Suprapubic skin (tissue), 4 donors: ENCODE data around the gene REPS2. TPM values are rescaled to one million over a fixed set of nuclear protein-coding genes. Genes with fewer than 3 reads are reported as not detected.

ENCODE experiments used
- DNase-seq, 2 donors: peaks; one replicate each; pipeline ENCODE4 v3.0.0-alpha.2; 2019; ENCODE audit warnings: low spot score in 2 of 2
- H3K27ac ChIP-seq: fragments of 200-600 bp; sonication (generic); one replicate; pipeline ENCODE4 v1.5.1; 2019
- H3K27me3 ChIP-seq: fragments of 200-600 bp; sonication (generic); one replicate; pipeline ENCODE4 v1.5.1; 2019
- H3K36me3 ChIP-seq: fragments of 200-600 bp; sonication (generic); one replicate; pipeline ENCODE4 v1.5.1; 2019
- H3K4me1 ChIP-seq: fragments of 200-600 bp; sonication (generic); one replicate; pipeline ENCODE4 v1.5.1; 2019
- H3K4me3 ChIP-seq: fragments of 200-600 bp; sonication (generic); one replicate; pipeline ENCODE4 v1.5.1; 2019; ENCODE audit warnings: mild to moderate bottlenecking
- H3K9me3 ChIP-seq: fragments of 200-600 bp; sonication (generic); one replicate; pipeline ENCODE4 v1.5.1; 2019
- EP300 ChIP-seq: sonication (generic); formaldehyde crosslinking; IDR thresholded peaks from one replicate; pipeline ENCODE4 v1.6.1; 2017; ENCODE audit warnings: antibody characterized with exemption
- POLR2A ChIP-seq, 2 donors: fragments of 450-650 bp; IDR thresholded peaks; one replicate each; pipeline ENCODE4 v1.6.1; 2017; ENCODE audit warnings: antibody characterized with exemption in 2 of 2, mild to moderate bottlenecking in 2 of 2, moderate library complexity in 2 of 2
- POLR2AphosphoS5 ChIP-seq, 3 donors: sonication (generic); formaldehyde crosslinking; IDR thresholded peaks; one replicate each; pipeline ENCODE4 v1.6.1; 2017; ENCODE audit warnings: antibody characterized with exemption in 3 of 3
- WGBS: methylation state at CpG from one replicate; pipeline ENCODE4 v1.1.5; 2018; 5-methylcytosine and 5-hydroxymethylcytosine counted together
- total RNA-seq, 4 donors: library from RNA; depleted of rRNA; stranded (reverse); fragments of >200 nt; gene quantifications; one replicate each; pipeline ENCODE4 v1.1.0, GENCODE V29; 2016
- TF ChIP-seq, protein P1 (sequence below), 2 donors: fragments of 200-600 bp in 1 of 2; fragments of 450-650 bp in 1 of 2; sonication (generic) in 1 of 2; IDR thresholded peaks; one replicate each; pipeline ENCODE4 v1.5.1; 2016 to 2019; ENCODE audit warnings: antibody characterized with exemption in 2 of 2, mild to moderate bottlenecking in 1 of 2, moderate library complexity in 1 of 2

Gene REPS2
- total RNA-seq, 4 donors from 2014 or later: 6.2 to 10.9 (median 8.6) TPM

DNA sequence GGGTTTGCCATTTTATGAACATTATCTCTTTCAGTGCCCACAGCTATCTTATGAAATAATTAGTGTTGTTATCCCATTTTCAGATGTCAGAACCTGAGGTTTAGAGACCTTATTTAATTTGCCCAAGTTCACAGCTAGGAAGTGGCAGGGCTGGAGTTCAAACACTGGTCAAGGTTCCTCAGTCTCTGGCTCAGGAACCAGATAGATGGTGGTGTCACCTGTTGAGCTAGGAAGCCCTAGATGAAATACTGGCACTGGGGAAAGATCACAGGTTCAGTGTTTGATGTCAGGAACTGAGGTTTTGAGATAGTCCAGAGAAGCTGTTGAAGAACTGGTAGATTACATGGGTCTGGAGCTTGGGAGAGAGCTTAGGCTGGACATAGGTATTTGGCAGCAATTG, 85.4 kb downstream of the REPS2 start:
- Histone ChIP-seq H3K27ac (peak overlapping the region; percentile 34), H3K36me3 (no peaks in the 10 kb centered on the region)

DNA sequence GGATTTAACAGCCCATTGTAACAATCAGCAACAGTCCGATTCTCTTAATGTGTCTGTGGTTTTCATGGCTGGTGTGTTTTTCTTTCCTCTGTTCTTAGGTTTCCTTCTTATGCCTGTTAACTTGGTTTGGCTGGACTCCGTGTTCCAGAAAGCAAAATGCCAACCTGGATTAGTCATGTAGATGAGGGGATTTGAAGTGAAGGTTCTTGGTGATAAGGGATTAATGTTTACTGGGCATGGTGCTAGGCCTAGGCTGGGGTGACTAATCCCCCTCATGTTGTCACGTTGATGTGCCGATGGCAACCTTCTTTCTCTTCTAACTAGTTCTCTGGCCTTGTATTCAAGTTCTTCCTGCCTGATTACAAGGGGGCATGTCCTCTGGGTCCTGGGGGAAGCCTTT, 85.9 kb downstream of the REPS2 start:
- DNase-seq: no peak
- Histone ChIP-seq H3K4me1 (no peaks in the 10 kb centered on the region), H3K4me3 (no peak overlapping the region), H3K36me3 (no peaks in the 10 kb centered on the region), H3K9me3 (no peaks in the 10 kb centered on the region), H3K27me3 (no peaks in the 10 kb centered on the region), H3K27ac (peak overlapping the region; percentile 34)
- TF ChIP-seq, protein P1, sequence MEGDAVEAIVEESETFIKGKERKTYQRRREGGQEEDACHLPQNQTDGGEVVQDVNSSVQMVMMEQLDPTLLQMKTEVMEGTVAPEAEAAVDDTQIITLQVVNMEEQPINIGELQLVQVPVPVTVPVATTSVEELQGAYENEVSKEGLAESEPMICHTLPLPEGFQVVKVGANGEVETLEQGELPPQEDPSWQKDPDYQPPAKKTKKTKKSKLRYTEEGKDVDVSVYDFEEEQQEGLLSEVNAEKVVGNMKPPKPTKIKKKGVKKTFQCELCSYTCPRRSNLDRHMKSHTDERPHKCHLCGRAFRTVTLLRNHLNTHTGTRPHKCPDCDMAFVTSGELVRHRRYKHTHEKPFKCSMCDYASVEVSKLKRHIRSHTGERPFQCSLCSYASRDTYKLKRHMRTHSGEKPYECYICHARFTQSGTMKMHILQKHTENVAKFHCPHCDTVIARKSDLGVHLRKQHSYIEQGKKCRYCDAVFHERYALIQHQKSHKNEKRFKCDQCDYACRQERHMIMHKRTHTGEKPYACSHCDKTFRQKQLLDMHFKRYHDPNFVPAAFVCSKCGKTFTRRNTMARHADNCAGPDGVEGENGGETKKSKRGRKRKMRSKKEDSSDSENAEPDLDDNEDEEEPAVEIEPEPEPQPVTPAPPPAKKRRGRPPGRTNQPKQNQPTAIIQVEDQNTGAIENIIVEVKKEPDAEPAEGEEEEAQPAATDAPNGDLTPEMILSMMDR (IDR thresholded peaks at IDR 0.05): no peak
- TF ChIP-seq POLR2A (IDR thresholded peaks at IDR 0.05) (no peak), POLR2AphosphoS5 (IDR thresholded peaks at IDR 0.05) (no peak), EP300 (peak; percentile 42)
- 59% methylated on average over 4 of the region's 4 CpGs for WGBS

More for the DNA sequence above, 85.4 kb downstream of the REPS2 start:
- no peak for DNase-seq
- Histone ChIP-seq H3K27me3 (no peaks in the 10 kb centered on the region), H3K9me3 (no peaks in the 10 kb centered on the region), H3K4me1 (no peaks in the 10 kb centered on the region), H3K4me3 (no peak overlapping the region)
- TF ChIP-seq POLR2A (IDR thresholded peaks at IDR 0.05): no peak
- no peak for TF ChIP-seq EP300
- TF ChIP-seq, protein P1 (IDR thresholded peaks at IDR 0.05): no peak
- no peak for TF ChIP-seq POLR2AphosphoS5 (IDR thresholded peaks at IDR 0.05)

GRCh38 chrX:17033225-17033624, 86.8 kb downstream of the REPS2 start:
- no peaks in the 10 kb centered on the region for H3K9me3 ChIP-seq
- no peaks in the 10 kb centered on the region for H3K4me1 ChIP-seq
- no peak for TF ChIP-seq EP300
- TF ChIP-seq, protein P1 (IDR thresholded peaks at IDR 0.05): no peak
- no peak for TF ChIP-seq POLR2AphosphoS5 (IDR thresholded peaks at IDR 0.05)
- no peak for DNase-seq
- H3K27ac ChIP-seq: no peak overlapping the region
- no peaks in the 10 kb centered on the region for H3K27me3 ChIP-seq
- no peaks in the 10 kb centered on the region for H3K36me3 ChIP-seq
- H3K4me3 ChIP-seq: no peak overlapping the region

DNA sequence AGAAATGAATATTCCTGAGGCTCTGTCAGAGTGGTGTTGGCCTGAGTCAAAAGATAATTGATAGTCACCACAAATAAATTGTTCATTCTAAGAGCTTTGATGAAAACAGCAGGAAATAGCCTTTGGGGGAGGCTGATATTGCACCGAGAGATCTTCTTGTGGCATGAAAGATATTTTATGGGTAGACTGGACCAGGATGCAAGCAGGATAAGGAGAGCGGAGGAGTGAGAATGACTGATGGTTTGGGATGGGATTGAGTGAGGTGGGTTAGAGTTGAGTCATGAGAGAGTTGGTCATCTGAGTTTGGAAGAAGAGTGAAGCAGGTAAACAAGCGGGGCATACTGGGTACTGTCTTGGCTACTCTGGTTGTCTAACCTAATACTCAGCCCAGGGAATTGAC, 88.7 kb downstream of the REPS2 start:
- 91% methylated on average over 3 of the region's 3 CpGs for WGBS
- Histone ChIP-seq H3K36me3 (no peaks in the 10 kb centered on the region), H3K9me3 (no peaks in the 10 kb centered on the region), H3K4me3 (no peak overlapping the region), H3K27me3 (no peaks in the 10 kb centered on the region), H3K27ac (no peak overlapping the region), H3K4me1 (no peaks in the 10 kb centered on the region)
- DNase-seq: no peak
- TF ChIP-seq, protein P1 (IDR thresholded peaks at IDR 0.05): no peak
- no peak for TF ChIP-seq EP300
- TF ChIP-seq POLR2AphosphoS5 (IDR thresholded peaks at IDR 0.05): no peak
- TF ChIP-seq POLR2A (IDR thresholded peaks at IDR 0.05): no peak

- no peaks in the 10 kb centered on the region for H3K9me3 ChIP-seq
- no peaks in the 10 kb centered on the region for H3K27me3 ChIP-seq
- no peak overlapping the region for H3K4me3 ChIP-seq
- no peak overlapping the region for H3K27ac ChIP-seq
- WGBS: 68% methylated on average over 4 of the region's 4 CpGs
- no peak for TF ChIP-seq EP300
- H3K36me3 ChIP-seq: no peaks in the 10 kb centered on the region
- DNase-seq: no peak
- no peaks in the 10 kb centered on the region for H3K4me1 ChIP-seq
These were observed 89.9 kb downstream of the REPS2 start for GRCh38 chrX:17036171-17036961.
